SK-N-SH treated with all-trans-retinoic acid at 6 μM for 48 hours (cell line): Measurements from ENCODE around the gene NEMF.

Source experiments
- ATAC-seq: fragments of 200-7000 bp; cut with Tn5 transposase; 3 replicates; pipeline ENCODE4 v1.9.1; 2020; ENCODE audit warnings: mild to moderate bottlenecking, moderate library complexity
- ARNTL ChIP-seq: fragments of 450-650 bp; formaldehyde crosslinking; IDR thresholded peaks from 2 replicates; pipeline ENCODE4 v1.5.0; 2020; ENCODE audit warnings: low read depth, mild to moderate bottlenecking, moderate library complexity, borderline replicate concordance
- BACH2 ChIP-seq: fragments of 250-450 bp; sonication (Bioruptor Pico); IDR thresholded peaks from 2 replicates; pipeline ENCODE4 v1.9.0; 2021; ENCODE audit warnings: mild to moderate bottlenecking, borderline replicate concordance
- CSDC2 ChIP-seq: fragments of 250-450 bp; sonication (Bioruptor Pico); IDR thresholded peaks from 2 replicates; pipeline ENCODE4 v1.5.0; 2020; ENCODE audit warnings: mild to moderate bottlenecking, moderate library complexity
- ESRRG ChIP-seq: fragments of 250-450 bp; sonication (Bioruptor Pico); IDR thresholded peaks from 2 replicates; pipeline ENCODE4 v1.6.1; 2021; ENCODE audit warnings: mild to moderate bottlenecking
- GLIS3 ChIP-seq: fragments of 250-450 bp; sonication (Bioruptor Pico); IDR thresholded peaks from 2 replicates; pipeline ENCODE4 v1.5.0; 2020; ENCODE audit warnings: mild to moderate bottlenecking, moderate library complexity
- ISL1 ChIP-seq: fragments of 250-450 bp; sonication (Bioruptor Pico); IDR thresholded peaks from 2 replicates; pipeline ENCODE4 v2.1.2; 2022; ENCODE audit warnings: mild to moderate bottlenecking, moderate library complexity
- PPARA ChIP-seq: fragments of 250-450 bp; sonication (Bioruptor Pico); IDR thresholded peaks from 2 replicates; pipeline ENCODE4 v1.5.0; 2020; ENCODE audit warnings: mild to moderate bottlenecking, borderline replicate concordance
- RARB ChIP-seq: fragments of 250-450 bp; sonication (Bioruptor Pico); IDR thresholded peaks from 2 replicates; pipeline ENCODE4 v1.8.0; 2021; ENCODE audit warnings: mild to moderate bottlenecking, moderate library complexity
- TCF4 ChIP-seq: fragments of 250-450 bp; sonication (Bioruptor Pico); IDR thresholded peaks from 2 replicates; pipeline ENCODE4 v1.8.0; 2021; ENCODE audit warnings: mild to moderate bottlenecking, moderate library complexity, borderline replicate concordance
- ZC3H10 ChIP-seq: fragments of 250-450 bp; sonication (Bioruptor Pico); IDR thresholded peaks from 2 replicates; pipeline ENCODE4 v1.5.1; 2021; ENCODE audit warnings: mild to moderate bottlenecking, moderate library complexity
- ZFP3 ChIP-seq: fragments of 250-450 bp; sonication (Bioruptor Pico); IDR thresholded peaks from 2 replicates; pipeline ENCODE4 v1.5.0; 2020; ENCODE audit warnings: mild to moderate bottlenecking, moderate library complexity
- ZNF565 ChIP-seq: fragments of 450-650 bp; formaldehyde crosslinking; conservative IDR thresholded peaks from 2 replicates; pipeline ENCODE4 v1.5.0; 2020; ENCODE audit warnings: low read depth, mild to moderate bottlenecking, moderate library complexity
- ZNF70 ChIP-seq: fragments of 450-650 bp; formaldehyde crosslinking; IDR thresholded peaks from 2 replicates; pipeline ENCODE4 v1.5.0; 2020; ENCODE audit warnings: mild to moderate bottlenecking, moderate library complexity
- ZNF8 ChIP-seq: fragments of 450-650 bp; formaldehyde crosslinking; IDR thresholded peaks from 2 replicates; pipeline ENCODE4 v1.5.0; 2020; ENCODE audit warnings: mild to moderate bottlenecking, moderate library complexity
- TF ChIP-seq, protein P1 (sequence below): fragments of 250-450 bp; sonication (Bioruptor Pico); IDR thresholded peaks from 2 replicates; pipeline ENCODE4 v1.8.0; 2020; ENCODE audit warnings: mild to moderate bottlenecking, moderate library complexity, borderline replicate concordance
- TF ChIP-seq, protein P2 (sequence below): fragments of 250-450 bp; sonication (Bioruptor Pico); IDR thresholded peaks from 2 replicates; pipeline ENCODE4 v1.5.1; 2020; ENCODE audit warnings: low read depth, mild to moderate bottlenecking, moderate library complexity
- TF ChIP-seq, protein P3 (sequence below): fragments of 250-450 bp; sonication (Bioruptor Pico); IDR thresholded peaks from 2 replicates; pipeline ENCODE4 v1.5.1; 2021; ENCODE audit warnings: mild to moderate bottlenecking, moderate library complexity
- TF ChIP-seq, protein P4 (sequence below): fragments of 250-450 bp; sonication (Bioruptor Pico); IDR thresholded peaks from 2 replicates; pipeline ENCODE4 v1.8.0; 2021; ENCODE audit warnings: low read depth, mild to moderate bottlenecking, moderate library complexity, borderline replicate concordance
- TF ChIP-seq, protein P5 (sequence below): fragments of 250-450 bp; sonication (Bioruptor Pico); IDR thresholded peaks from 2 replicates; pipeline ENCODE4 v1.5.0; 2020; ENCODE audit warnings: mild to moderate bottlenecking, moderate library complexity

NEMF gene

DNA sequence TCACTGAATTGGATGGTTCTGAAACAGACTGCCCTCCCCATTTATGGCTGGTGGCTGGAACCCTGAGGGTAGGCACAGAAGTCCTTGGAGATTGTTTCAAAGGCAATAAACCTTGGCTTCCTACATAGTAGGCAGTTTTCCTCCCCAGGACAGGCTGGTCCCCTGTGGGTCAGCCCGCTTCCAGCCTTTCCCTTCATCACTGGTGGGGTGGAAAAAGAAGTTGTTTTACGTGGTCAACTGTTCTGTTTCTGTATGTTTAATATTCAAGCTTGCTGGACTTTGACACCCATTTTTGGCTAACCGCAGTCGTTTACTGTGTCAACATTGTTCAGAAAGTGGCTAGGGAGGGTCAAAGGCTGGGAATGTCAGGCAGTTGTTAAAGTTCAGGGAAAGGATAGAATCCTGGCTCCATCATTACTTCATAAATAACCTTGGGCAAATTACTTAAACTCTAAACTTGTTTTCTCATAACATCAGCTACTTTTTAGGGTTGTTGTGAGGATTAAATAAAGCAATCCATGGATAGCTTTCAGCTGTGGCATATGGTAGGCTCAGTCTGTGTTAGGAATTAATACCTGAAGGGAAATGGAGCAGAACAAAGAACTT is 82.3 kb downstream of the NEMF start:
- ATAC-seq, result no peak
- TF ChIP-seq ZC3H10, result no peak
- TF ChIP-seq, protein P1, sequence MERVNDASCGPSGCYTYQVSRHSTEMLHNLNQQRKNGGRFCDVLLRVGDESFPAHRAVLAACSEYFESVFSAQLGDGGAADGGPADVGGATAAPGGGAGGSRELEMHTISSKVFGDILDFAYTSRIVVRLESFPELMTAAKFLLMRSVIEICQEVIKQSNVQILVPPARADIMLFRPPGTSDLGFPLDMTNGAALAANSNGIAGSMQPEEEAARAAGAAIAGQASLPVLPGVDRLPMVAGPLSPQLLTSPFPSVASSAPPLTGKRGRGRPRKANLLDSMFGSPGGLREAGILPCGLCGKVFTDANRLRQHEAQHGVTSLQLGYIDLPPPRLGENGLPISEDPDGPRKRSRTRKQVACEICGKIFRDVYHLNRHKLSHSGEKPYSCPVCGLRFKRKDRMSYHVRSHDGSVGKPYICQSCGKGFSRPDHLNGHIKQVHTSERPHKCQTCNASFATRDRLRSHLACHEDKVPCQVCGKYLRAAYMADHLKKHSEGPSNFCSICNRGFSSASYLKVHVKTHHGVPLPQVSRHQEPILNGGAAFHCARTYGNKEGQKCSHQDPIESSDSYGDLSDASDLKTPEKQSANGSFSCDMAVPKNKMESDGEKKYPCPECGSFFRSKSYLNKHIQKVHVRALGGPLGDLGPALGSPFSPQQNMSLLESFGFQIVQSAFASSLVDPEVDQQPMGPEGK, result no peak

DNA sequence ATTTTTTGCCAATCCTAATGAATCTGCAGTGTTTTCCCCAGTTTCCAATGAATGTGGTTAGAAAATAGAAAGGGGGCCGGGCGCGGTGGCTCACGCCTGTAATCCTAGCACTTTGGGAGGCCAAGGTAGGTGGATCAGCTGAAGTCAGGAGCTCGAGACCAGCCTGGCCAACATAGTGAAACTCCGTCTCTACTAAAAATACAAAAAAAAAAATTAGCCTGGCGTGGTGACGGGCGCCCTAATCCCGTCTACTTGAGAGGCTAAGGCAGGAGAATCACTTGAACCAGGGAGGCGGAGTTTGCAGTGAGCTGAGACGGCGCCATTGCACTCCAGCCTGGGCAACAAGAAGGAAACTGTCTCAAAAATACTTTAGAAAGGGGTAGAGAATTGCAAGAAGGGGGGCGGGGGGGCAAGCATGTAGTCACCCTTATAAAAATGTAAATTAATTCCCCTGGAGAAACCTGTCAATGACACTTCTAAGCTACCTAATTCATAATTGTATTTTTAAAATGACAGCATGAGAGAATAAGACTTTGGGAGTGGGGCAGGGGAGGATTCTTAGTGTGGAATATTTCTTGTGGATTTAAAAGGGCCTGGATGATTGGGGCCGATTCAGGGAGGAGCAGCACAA is 82.9 kb downstream of the NEMF start:
- no peak for ATAC-seq
- no peak for TF ChIP-seq RARB
- TF ChIP-seq, protein P2, sequence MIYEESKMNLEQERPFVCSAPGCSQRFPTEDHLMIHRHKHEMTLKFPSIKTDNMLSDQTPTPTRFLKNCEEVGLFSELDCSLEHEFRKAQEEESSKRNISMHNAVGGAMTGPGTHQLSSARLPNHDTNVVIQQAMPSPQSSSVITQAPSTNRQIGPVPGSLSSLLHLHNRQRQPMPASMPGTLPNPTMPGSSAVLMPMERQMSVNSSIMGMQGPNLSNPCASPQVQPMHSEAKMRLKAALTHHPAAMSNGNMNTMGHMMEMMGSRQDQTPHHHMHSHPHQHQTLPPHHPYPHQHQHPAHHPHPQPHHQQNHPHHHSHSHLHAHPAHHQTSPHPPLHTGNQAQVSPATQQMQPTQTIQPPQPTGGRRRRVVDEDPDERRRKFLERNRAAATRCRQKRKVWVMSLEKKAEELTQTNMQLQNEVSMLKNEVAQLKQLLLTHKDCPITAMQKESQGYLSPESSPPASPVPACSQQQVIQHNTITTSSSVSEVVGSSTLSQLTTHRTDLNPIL (CRISPR knock-in tag), result no peak

DNA sequence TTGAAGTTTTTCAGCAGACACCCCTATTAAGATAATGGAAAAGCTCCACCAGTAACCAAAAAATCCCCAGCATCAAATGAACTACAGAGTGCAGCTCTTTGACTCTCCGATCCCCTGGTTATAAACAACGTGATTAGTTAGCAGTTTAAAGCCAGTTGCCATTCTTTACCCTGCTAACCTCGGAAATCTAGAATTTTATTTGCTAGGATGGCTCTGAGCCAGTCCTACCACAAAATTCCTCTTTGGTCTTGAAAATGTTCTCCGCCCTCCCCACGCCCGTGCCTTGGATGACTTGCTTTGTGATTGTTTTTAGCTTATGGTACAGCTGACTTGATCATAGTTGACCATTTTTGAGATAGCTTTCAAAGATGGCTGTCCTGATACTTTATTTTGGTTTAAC is 83.4 kb downstream of the NEMF start:
- no peak; the same call in 1 of the 3 replicates for ATAC-seq
- TF ChIP-seq, protein P3, sequence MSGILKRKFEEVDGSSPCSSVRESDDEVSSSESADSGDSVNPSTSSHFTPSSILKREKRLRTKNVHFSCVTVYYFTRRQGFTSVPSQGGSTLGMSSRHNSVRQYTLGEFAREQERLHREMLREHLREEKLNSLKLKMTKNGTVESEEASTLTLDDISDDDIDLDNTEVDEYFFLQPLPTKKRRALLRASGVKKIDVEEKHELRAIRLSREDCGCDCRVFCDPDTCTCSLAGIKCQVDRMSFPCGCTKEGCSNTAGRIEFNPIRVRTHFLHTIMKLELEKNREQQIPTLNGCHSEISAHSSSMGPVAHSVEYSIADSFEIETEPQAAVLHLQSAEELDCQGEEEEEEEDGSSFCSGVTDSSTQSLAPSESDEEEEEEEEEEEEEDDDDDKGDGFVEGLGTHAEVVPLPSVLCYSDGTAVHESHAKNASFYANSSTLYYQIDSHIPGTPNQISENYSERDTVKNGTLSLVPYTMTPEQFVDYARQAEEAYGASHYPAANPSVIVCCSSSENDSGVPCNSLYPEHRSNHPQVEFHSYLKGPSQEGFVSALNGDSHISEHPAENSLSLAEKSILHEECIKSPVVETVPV (CRISPR knock-in tag), result no peak
- TF ChIP-seq, protein P4, sequence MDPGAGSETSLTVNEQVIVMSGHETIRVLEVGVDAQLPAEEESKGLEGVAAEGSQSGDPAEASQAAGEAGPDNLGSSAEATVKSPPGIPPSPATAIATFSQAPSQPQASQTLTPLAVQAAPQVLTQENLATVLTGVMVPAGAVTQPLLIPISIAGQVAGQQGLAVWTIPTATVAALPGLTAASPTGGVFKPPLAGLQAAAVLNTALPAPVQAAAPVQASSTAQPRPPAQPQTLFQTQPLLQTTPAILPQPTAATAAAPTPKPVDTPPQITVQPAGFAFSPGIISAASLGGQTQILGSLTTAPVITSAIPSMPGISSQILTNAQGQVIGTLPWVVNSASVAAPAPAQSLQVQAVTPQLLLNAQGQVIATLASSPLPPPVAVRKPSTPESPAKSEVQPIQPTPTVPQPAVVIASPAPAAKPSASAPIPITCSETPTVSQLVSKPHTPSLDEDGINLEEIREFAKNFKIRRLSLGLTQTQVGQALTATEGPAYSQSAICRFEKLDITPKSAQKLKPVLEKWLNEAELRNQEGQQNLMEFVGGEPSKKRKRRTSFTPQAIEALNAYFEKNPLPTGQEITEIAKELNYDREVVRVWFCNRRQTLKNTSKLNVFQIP, result no peak
- TF ChIP-seq ZNF565 (CRISPR knock-in tag) (no peak), GLIS3 (CRISPR knock-in tag) (no peak), ESRRG (CRISPR knock-in tag) (no peak), RARB (no peak), ISL1 (CRISPR knock-in tag) (no peak), PPARA (CRISPR knock-in tag) (no peak), ARNTL (CRISPR knock-in tag) (no peak), ZFP3 (CRISPR knock-in tag) (no peak), CSDC2 (CRISPR knock-in tag) (no peak), ZNF8 (CRISPR knock-in tag) (no peak), ZNF70 (CRISPR knock-in tag) (no peak), TCF4 (CRISPR knock-in tag) (no peak), BACH2 (CRISPR knock-in tag) (no peak)
- TF ChIP-seq, protein P5, sequence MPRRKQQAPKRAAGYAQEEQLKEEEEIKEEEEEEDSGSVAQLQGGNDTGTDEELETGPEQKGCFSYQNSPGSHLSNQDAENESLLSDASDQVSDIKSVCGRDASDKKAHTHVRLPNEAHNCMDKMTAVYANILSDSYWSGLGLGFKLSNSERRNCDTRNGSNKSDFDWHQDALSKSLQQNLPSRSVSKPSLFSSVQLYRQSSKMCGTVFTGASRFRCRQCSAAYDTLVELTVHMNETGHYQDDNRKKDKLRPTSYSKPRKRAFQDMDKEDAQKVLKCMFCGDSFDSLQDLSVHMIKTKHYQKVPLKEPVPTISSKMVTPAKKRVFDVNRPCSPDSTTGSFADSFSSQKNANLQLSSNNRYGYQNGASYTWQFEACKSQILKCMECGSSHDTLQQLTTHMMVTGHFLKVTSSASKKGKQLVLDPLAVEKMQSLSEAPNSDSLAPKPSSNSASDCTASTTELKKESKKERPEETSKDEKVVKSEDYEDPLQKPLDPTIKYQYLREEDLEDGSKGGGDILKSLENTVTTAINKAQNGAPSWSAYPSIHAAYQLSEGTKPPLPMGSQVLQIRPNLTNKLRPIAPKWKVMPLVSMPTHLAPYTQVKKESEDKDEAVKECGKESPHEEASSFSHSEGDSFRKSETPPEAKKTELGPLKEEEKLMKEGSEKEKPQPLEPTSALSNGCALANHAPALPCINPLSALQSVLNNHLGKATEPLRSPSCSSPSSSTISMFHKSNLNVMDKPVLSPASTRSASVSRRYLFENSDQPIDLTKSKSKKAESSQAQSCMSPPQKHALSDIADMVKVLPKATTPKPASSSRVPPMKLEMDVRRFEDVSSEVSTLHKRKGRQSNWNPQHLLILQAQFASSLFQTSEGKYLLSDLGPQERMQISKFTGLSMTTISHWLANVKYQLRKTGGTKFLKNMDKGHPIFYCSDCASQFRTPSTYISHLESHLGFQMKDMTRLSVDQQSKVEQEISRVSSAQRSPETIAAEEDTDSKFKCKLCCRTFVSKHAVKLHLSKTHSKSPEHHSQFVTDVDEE (CRISPR knock-in tag), result no peak
- TF ChIP-seq, protein P2 (CRISPR knock-in tag), result no peak
- TF ChIP-seq, protein P1, result no peak
